Activated CD8-positive, alpha-beta memory T cell treated with anti-CD3 and anti-CD28 coated beads, Interleukin-2, amount 10 ng/mL, durations not matched to agents 7 days and 5 days (primary cell): Measurements from ENCODE around the gene BBX. TPM values are rescaled to one million over a fixed set of nuclear protein-coding genes. Genes with fewer than 3 reads are reported as not detected.

Experiments used
- ATAC-seq: fragments of 150-1000 bp; cut with Tn5 transposase; one replicate; pipeline ENCODE4 v1.10.0; 2021; ENCODE audit warnings: moderate library complexity
- CTCF ChIA-PET: fragments of 350-600 bp; sonication (Branson Sonifier 250); formaldehyde crosslinking; loops from one replicate; lab custom pipeline; 2021; ENCODE audit warnings: antibody characterized with exemption; lab: Charles Lee
- DNase-seq: peaks from one replicate; pipeline ENCODE4 v3.0.0-alpha.2; 2020
- H3K27ac Mint-ChIP-seq: one replicate; pipeline ENCODE4 v1.8.0; 2021; ENCODE audit warnings: mild to moderate bottlenecking, mixed read lengths
- H3K27me3 Mint-ChIP-seq: one replicate; pipeline ENCODE4 v1.8.0; 2021; ENCODE audit warnings: mixed read lengths
- H3K36me3 Mint-ChIP-seq: one replicate; pipeline ENCODE4 v1.8.0; 2021; ENCODE audit warnings: mild to moderate bottlenecking, mixed read lengths
- H3K4me1 Mint-ChIP-seq: one replicate; pipeline ENCODE4 v1.8.0; 2021; ENCODE audit warnings: mixed read lengths
- H3K4me3 Mint-ChIP-seq: one replicate; pipeline ENCODE4 v1.8.0; 2021; ENCODE audit warnings: mild to moderate bottlenecking, moderate library complexity, mixed read lengths
- H3K9me3 Mint-ChIP-seq: one replicate; pipeline ENCODE4 v1.8.0; 2022; ENCODE audit warnings: low read depth, mixed read lengths
- total RNA-seq, 2 experiments: library from RNA; stranded (reverse); gene quantifications; one replicate each; pipeline ENCODE4 v1.2.3, GENCODE V29; 2021

BBX gene
- total RNA-seq, 2 experiments from 2014 or later, result 37.0 to 39.4 TPM

- Mint-ChIP-seq H3K4me1 (peaks cover 13% of the 10 kb centered on the region), H3K4me3 (no peak overlapping the region), H3K9me3 (no peaks in the 10 kb centered on the region), H3K27me3 (no peaks in the 10 kb centered on the region), H3K27ac (no peak overlapping the region), H3K36me3 (peaks cover 7% of the 10 kb centered on the region)
- DNase-seq (no peak), ATAC-seq (no peak)
- CTCF ChIA-PET, result no interaction called here
Observed at GRCh38 chr3:107654218-107654617, 131.5 kb downstream of the BBX start.

DNA sequence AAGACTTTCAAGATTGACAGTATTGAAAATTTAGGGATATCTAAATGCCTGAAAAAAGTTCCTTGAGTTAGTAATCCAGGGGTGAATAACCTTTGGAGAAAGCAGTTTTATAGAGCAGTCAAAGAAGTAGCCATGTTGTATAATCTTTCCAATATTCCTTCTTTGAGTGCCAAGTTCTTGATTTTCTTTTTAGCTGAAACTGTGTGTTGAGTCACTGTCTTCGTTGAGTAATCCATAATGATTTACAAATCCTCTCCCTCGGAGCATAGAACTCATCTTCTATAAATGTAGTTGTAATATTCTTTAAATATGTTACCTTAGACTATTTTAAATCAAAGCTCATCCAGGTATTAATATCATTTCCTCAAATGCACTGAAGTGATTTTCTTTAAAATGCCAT, 135.2 kb downstream of the BBX start:
- Mint-ChIP-seq H3K27ac (no peak overlapping the region), H3K36me3 (no peaks in the 10 kb centered on the region), H3K4me1 (peaks cover 14% of the 10 kb centered on the region), H3K4me3 (no peak overlapping the region), H3K9me3 (no peaks in the 10 kb centered on the region), H3K27me3 (no peaks in the 10 kb centered on the region)
- no peak for DNase-seq
- no peak for ATAC-seq
- CTCF ChIA-PET, result interaction anchor here (1.4 to 1.9 kb wide), 2 partner anchors 15 to 18 kb away, joined by 3 to 4 read pairs; no protein-coding TSS in a partner anchor

GRCh38 chr3:107660306-107660976, 137.7 kb downstream of the BBX start:
- H3K36me3 Mint-ChIP-seq, result no peaks in the 10 kb centered on the region
- H3K27me3 Mint-ChIP-seq, result no peaks in the 10 kb centered on the region
- H3K9me3 Mint-ChIP-seq, result no peaks in the 10 kb centered on the region
- H3K27ac Mint-ChIP-seq, result no peak overlapping the region
- no peak for ATAC-seq
- CTCF ChIA-PET, result interaction anchor here (0.7 to 2.4 kb wide), 12 partner anchors 14 to 424 kb away, joined by 3 to 10 read pairs (median 4); no protein-coding TSS in a partner anchor
- DNase-seq, result no peak
- H3K4me3 Mint-ChIP-seq, result no peak overlapping the region
- H3K4me1 Mint-ChIP-seq, result peaks cover 14% of the 10 kb centered on the region

GRCh38 chr3:107661447-107662123, 138.8 kb downstream of the BBX start:
- Mint-ChIP-seq H3K4me3 (no peak overlapping the region), H3K27me3 (no peaks in the 10 kb centered on the region), H3K36me3 (no peaks in the 10 kb centered on the region), H3K9me3 (no peaks in the 10 kb centered on the region), H3K27ac (no peak overlapping the region), H3K4me1 (peaks cover 14% of the 10 kb centered on the region)
- CTCF ChIA-PET, result interaction anchor here (1.0 to 2.4 kb wide), 5 partner anchors 13 to 175 kb away, joined by 3 to 10 read pairs (median 5); no protein-coding TSS in a partner anchor
- DNase-seq (no peak), ATAC-seq (peak; percentile 45)

DNA sequence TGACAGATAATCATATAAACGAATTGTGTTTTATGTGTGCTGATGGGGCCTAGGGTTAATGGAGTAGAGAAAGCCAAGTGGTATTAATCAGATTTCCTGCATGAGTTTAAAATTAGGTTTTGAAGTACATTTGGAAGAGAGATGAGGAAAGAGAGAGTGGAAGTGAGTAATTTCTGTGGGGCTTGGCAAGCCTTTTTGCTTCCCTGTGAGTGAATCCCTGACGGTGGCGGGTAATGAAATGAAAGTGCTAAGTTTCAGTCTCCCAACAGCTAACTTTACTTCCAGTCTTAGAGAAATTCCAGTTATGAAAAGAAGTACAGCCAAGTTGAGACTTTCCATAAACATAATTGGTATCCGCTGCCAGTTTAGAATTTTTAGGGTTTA, 139.4 kb downstream of the BBX start:
- no peaks in the 10 kb centered on the region for H3K27me3 Mint-ChIP-seq
- H3K4me1 Mint-ChIP-seq, result peaks cover 14% of the 10 kb centered on the region
- no peak overlapping the region for H3K4me3 Mint-ChIP-seq
- H3K27ac Mint-ChIP-seq, result no peak overlapping the region
- no peaks in the 10 kb centered on the region for H3K36me3 Mint-ChIP-seq
- DNase-seq, result no peak
- CTCF ChIA-PET, result no interaction called here
- no peak for ATAC-seq
- H3K9me3 Mint-ChIP-seq, result no peaks in the 10 kb centered on the region

- peaks cover 14% of the 10 kb centered on the region for H3K4me1 Mint-ChIP-seq
- no peaks in the 10 kb centered on the region for H3K27me3 Mint-ChIP-seq
- ATAC-seq, result no peak
- no peak for DNase-seq
- CTCF ChIA-PET, result no interaction called here
- H3K27ac Mint-ChIP-seq, result no peak overlapping the region
- H3K9me3 Mint-ChIP-seq, result no peaks in the 10 kb centered on the region
- no peak overlapping the region for H3K4me3 Mint-ChIP-seq
- no peaks in the 10 kb centered on the region for H3K36me3 Mint-ChIP-seq
Observed at GRCh38 chr3:107662586-107662985, 139.8 kb downstream of the BBX start.

DNA sequence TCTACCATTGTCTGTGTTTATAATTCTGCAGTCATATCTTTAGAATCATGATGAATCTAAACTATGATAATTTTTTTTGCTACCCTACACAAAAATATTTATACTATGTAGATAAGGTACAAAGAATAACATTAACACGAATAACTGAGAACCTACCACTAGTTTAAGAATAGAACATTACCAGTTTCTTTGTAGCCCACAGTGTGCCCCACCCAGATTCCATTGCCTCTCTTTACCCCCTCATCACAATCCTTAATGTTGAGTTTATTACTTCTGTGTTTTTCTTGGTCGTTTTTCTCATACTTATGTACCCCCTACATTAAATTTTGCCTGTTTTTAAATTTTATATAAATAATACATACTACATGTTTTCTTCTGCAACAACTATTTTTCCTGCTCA, 140.5 kb downstream of the BBX start:
- Mint-ChIP-seq H3K27me3 (no peaks in the 10 kb centered on the region), H3K36me3 (no peaks in the 10 kb centered on the region), H3K27ac (no peak overlapping the region), H3K4me1 (peaks cover 16% of the 10 kb centered on the region), H3K9me3 (no peaks in the 10 kb centered on the region), H3K4me3 (no peak overlapping the region)
- ATAC-seq, result no peak
- DNase-seq, result no peak
- CTCF ChIA-PET, result no interaction called here

DNA sequence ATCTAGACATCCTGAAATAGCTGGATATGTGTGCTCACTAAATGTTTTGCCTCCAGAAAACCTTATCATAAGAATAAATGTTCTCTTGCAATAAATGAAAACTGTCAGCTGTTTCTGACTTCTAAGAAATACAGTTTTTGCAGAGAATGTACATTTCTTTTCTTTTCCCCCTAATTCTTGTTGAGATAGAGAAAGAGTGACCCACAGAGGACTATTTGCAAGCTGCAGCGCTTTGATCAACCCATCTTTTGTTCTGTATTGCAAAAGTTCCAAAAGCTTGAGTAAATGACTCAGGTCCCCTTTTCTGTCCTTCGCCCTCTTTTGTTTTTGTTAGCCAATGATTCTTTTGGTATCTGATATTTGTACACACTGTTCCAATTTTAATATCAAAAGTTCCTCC, 141.9 kb downstream of the BBX start:
- no peaks in the 10 kb centered on the region for H3K9me3 Mint-ChIP-seq
- no peak for DNase-seq
- H3K4me1 Mint-ChIP-seq, result peaks cover 16% of the 10 kb centered on the region
- H3K36me3 Mint-ChIP-seq, result no peaks in the 10 kb centered on the region
- no peaks in the 10 kb centered on the region for H3K27me3 Mint-ChIP-seq
- no peak overlapping the region for H3K27ac Mint-ChIP-seq
- ATAC-seq, result no peak
- H3K4me3 Mint-ChIP-seq, result no peak overlapping the region
- CTCF ChIA-PET, result interaction anchor here (1.0 to 1.6 kb wide), 2 partner anchors 12 to 428 kb away, joined by 3 to 10 read pairs; no protein-coding TSS in a partner anchor

DNA sequence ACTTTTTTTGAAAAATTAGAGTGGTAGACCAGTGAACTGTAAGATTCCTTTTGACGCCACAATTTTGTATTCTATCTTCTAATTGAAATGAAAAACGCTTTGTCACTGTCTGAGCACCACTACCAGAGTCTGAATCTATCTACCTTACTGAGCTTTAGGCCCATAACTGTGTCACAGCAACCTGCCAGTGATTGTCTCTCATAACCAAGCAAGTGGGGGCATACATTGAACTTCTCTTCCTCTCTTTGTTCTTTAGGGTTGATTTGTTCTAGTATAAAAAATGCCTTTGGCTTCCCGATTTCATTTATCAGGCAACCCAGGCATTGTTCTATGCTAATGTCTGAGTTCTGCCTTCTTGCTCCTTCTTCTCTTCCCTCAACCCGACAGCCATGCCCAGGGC, 142.6 kb downstream of the BBX start:
- Mint-ChIP-seq H3K36me3 (no peaks in the 10 kb centered on the region), H3K27me3 (no peaks in the 10 kb centered on the region), H3K4me1 (peaks cover 16% of the 10 kb centered on the region), H3K27ac (no peak overlapping the region), H3K9me3 (no peaks in the 10 kb centered on the region), H3K4me3 (no peak overlapping the region)
- no peak for ATAC-seq
- DNase-seq, result no peak
- CTCF ChIA-PET, result interaction anchor here (1.0 to 1.7 kb wide), 3 partner anchors 10 to 429 kb away, joined by 3 to 10 read pairs (median 9); no protein-coding TSS in a partner anchor

DNA sequence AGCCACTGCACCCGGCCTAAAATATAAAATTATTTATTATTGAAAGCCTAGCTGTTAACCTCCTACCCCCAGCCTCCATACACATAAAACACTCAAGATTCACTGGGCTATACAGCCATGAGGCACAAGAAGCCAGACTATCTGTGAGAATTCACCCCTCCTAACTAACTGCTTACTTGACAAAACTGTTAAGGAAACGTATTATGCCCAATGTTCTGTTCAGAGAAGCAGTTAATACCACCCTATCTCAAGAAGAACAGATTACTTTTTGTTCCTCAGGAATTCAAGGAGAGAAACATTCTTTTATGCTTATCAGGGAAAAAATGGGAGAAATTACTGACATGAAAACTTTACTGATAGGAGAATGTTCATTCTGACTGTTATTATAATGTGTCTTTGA, 144.1 kb downstream of the BBX start:
- Mint-ChIP-seq H3K36me3 (no peaks in the 10 kb centered on the region), H3K27ac (no peak overlapping the region), H3K4me3 (no peak overlapping the region), H3K9me3 (no peaks in the 10 kb centered on the region), H3K27me3 (no peaks in the 10 kb centered on the region), H3K4me1 (peaks cover 5% of the 10 kb centered on the region)
- CTCF ChIA-PET, result interaction anchor here (1.7 kb wide), 1 partner anchor 9 kb away, joined by 9 read pairs; no protein-coding TSS in a partner anchor
- ATAC-seq, result no peak
- no peak for DNase-seq

GRCh38 chr3:107668416-107668815, 145.7 kb downstream of the BBX start:
- no peaks in the 10 kb centered on the region for H3K36me3 Mint-ChIP-seq
- peaks cover 2% of the 10 kb centered on the region for H3K4me1 Mint-ChIP-seq
- DNase-seq, result no peak
- no peaks in the 10 kb centered on the region for H3K27me3 Mint-ChIP-seq
- no peak for ATAC-seq
- H3K4me3 Mint-ChIP-seq, result no peak overlapping the region
- no peaks in the 10 kb centered on the region for H3K9me3 Mint-ChIP-seq
- CTCF ChIA-PET, result interaction anchor here (1.0 to 1.5 kb wide), 2 partner anchors 9 kb away, joined by 3 to 4 read pairs; no protein-coding TSS in a partner anchor
- H3K27ac Mint-ChIP-seq, result no peak overlapping the region

DNA sequence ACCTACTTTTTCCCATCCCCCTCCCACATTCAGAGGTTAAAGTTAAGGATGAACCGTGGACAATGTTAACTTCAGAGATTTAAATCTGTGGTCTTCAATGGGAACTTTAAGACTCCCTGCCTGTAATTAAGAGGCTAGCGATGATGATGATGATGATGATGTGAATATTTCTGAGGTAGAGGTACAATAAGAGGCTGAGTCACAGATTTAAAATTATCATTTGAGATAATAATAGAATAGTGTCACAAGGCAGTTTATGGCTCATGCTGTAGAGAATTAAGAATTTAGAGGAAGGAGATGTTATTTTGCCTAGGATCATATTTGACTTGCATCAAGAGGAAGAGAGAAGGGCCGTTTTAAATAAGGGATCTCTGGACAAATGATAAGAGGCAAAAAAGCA, 146.2 kb downstream of the BBX start:
- Mint-ChIP-seq H3K27me3 (no peaks in the 10 kb centered on the region), H3K36me3 (no peaks in the 10 kb centered on the region), H3K9me3 (no peaks in the 10 kb centered on the region), H3K4me1 (peaks cover 2% of the 10 kb centered on the region), H3K4me3 (no peak overlapping the region), H3K27ac (no peak overlapping the region)
- CTCF ChIA-PET, result interaction anchor here (1.0 to 1.5 kb wide), 2 partner anchors 9 to 10 kb away, joined by 3 to 4 read pairs; no protein-coding TSS in a partner anchor
- ATAC-seq (no peak), DNase-seq (no peak)

DNA sequence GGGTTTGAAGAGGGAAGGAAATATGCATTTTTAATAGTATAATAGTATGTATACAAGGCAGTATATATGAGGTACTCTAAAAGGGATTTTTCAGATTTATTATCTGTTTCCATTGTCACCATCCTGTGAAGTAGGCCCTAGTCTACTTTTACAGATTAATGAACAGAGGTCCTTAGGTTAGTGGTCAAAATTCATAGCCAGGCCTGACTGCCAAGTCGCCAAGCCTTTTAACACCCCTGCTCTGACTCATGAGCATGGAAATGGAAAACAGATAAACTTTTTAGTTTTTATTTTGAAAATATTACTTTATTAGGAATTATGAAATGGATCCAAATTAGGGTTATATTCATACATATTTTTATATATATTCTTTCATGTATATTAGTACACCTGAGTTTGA, 146.9 kb downstream of the BBX start:
- no peak for ATAC-seq
- CTCF ChIA-PET, result interaction anchor here (1.0 to 1.3 kb wide), 3 partner anchors 8 to 19 kb away, joined by 3 to 5 read pairs (median 4); no protein-coding TSS in a partner anchor
- Mint-ChIP-seq H3K9me3 (no peaks in the 10 kb centered on the region), H3K4me1 (peaks cover 2% of the 10 kb centered on the region), H3K4me3 (no peak overlapping the region), H3K36me3 (no peaks in the 10 kb centered on the region), H3K27me3 (no peaks in the 10 kb centered on the region), H3K27ac (no peak overlapping the region)
- no peak for DNase-seq
